GM21528 (cell line): ENCODE results near the gene CMAS.
"Not testable (repeated sequence)": the region's sequence is repeated elsewhere in the genome, so short reads cannot be mapped to it uniquely, and the experiment has no call there.

Experiments used
- ATAC-seq: cut with Tn5 transposase; IDR thresholded peaks from one replicate; pipeline ENCODE4 v1.9.1; 2021; ENCODE audit warnings: mild to moderate bottlenecking, moderate library complexity; ENCODE audit not compliant: unreplicated experiment, low FRiP score

Gene CMAS

GRCh38 chr12:22044391-22044790 is 1.6 kb upstream of the CMAS start:
- no peak for ATAC-seq

GRCh38 chr12:22046968-22047390 is 961 bp downstream of the CMAS start:
- peak; percentile 43 for ATAC-seq

DNA sequence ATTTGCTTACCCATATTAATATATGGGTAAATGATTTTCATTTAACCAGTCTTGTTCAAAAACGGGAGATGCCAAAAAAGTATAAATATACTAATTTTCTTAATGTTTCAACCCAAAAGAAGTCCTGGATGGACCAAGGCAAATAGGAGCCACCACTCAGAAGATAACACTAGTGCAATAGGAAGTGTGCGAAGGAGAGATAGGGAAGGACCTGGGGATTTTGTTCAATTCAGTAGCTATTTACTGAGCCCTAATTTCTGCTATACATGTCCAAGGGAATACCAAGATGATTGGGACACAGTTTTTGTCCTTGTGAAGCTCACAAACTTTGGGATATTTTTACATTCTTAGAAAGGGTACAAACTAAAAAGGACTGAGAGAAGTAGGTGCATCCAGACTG is 1.5 kb downstream of the CMAS start:
- ATAC-seq: no peak

DNA sequence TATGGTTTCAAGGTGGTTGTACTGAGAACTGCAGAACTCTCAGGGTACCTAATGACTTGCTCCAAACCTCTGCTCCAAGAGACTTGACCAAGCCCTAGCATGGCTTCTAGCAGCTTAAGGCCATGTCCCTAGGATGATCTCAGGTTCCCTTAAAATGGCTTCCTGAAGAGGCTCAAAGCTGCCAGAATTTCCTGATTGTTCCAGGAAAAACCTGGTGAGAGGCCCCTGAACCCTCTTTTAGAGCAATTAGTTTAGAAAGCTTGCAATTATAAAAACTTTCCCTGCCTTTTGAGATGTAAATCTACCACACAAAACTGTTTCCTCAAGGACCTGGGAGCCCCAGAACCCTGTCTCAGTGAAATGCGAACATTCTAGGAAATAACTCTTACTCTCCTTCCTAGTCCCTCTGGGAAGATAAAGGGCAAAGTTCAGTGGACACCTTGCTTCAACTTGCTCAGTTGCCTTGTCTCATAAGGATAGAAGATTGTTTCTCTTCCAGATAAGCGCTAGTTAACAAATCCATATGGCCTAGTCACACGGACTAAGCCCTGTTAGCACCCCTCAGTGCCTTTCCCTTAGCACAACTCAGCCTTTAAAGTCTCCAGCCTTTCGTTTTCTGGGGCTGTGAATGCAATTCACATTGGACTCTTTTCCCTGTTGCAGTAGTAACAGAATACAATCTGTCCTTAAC is 2.5 kb downstream of the CMAS start:
- no peak for ATAC-seq

DNA sequence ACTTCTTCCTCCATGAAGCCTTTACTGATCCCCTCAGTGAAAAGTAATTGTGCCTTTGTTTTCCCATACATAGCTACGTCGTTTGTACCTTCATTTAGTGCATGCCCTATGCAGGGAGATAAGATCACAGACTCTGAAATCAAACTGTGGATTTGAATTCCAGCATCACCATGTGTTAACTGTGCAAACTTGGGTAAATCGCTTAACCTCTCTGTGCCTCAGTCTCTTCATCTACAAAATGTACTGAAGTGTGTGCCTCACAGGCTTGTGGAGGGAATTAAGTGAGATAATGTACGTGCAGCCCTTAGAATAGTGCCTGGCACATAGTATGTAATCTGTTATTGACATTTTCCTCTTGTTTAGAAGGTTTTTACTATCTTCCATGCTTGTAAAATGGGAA is 4.1 kb downstream of the CMAS start:
- ATAC-seq: no peak

- no peak for ATAC-seq
These were observed 5.2 kb downstream of the CMAS start for GRCh38 chr12:22051114-22051698.

DNA sequence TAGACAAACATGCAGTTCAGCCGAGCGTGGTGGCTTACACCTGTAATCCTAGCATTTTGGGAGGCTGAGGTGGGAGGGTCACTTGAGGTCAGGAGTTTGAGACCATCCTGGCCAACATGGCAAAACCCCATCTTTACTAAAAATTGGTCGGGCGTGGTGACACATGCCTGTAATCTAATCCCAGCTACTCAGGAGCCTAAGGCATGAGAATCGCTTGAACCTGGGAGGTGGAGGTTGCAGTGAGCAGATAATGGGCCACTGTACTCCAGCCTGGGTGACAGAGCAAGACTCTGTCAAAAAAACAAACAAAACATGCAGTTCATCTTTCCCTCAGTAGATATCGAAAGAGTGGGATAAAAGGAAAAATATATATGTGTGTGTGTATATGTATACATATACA is 7.0 kb downstream of the CMAS start:
- ATAC-seq: not testable (repeated sequence)

GRCh38 chr12:22054155-22054554 is 8.1 kb downstream of the CMAS start:
- no peak for ATAC-seq

- ATAC-seq: no peak
These were observed 10.6 kb downstream of the CMAS start for GRCh38 chr12:22056607-22057006.

DNA sequence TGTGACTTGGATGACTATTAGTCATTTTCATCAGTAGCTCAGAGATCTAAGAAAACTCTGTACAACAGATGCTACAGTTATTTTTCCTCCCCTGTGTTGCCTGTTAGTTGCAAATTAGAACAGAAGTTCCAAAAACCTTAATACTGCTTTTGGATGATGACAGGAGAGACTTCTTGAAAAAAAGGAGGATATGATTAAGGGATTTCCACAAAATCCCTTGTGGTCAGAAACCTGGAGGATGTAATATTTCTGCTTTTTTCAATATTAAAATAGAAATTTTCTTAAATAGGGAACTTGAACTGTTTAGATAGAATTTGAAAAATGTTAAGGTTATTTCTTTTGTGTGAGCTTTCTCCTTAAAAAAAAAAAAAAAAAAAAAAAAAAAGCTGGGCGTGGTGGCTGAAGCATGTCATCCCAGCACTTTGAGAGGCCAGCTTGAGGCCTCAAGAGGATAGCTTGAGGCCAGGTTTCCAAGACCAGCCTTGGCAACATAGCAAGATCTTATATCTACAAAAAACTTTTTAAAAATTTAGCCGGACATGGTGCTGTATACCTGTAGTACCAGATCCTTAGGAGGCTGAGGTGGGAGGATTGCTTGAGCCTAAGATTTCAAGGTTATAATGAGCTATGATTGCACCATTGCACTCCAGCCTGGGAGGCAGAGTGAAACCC is 14.1 kb downstream of the CMAS start:
- no peak for ATAC-seq

- ATAC-seq: no peak
These were observed 18.9 kb downstream of the CMAS start for GRCh38 chr12:22064968-22065367.

DNA sequence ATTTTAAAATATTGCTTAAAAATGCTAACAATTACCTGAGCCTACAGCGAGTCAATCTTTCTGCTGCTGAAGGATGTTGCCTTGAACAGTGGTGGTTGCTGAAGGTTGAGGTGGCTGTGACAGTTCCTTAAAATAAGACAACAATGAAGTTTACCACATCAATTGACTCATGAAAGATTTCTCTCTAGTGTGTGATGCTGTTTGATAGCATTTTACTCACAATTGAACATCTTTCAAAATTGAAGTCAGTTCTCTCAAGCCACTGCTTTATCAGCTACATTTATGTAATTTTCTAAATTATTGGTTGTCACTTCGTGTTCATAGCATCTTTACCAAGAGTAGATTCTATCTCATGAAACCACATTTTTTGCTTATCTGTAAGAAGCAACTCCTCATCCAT is 20.3 kb downstream of the CMAS start:
- no peak for ATAC-seq

DNA sequence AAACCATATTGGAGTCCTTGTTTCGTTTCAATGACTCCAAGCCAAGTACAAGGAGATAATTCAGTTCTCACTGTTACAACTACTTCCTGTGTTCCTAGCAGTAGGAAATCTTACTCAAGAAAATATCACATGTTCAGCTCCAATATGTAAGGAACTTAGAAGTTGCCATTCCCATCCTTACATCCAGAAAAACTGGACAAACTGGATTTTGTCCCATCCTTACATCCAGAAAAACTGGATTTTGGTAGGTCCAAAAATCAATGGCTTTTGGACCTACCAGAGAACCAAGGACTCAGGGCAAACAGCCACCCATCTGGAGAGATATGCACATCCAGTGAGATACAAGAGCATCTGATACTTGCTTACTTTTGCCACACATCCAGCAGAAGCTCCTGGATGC is 23.8 kb downstream of the CMAS start:
- ATAC-seq: no peak

- ATAC-seq: no peak
These were observed 36.2 kb downstream of the CMAS start for GRCh38 chr12:22082190-22082701.

GRCh38 chr12:22083167-22083566 is 37.1 kb downstream of the CMAS start:
- no peak for ATAC-seq

DNA sequence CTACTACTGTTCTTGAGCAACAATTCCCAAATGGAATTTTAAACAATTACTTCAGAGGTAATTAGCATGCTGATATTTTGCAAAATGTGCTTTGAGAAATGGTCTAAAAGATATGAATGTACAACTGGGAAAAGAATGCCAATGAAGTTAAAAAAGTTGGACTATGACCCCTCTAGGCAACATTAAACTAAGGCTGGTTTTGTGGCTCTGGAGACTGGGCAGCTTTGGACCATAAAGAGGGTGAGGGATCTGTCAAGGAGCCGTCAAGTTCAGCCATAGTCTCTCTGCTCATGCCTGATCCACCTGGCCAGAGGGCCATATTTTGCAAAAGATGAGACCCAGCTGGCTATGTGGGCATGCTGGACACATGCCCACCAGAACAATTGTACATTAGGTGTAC is 38.8 kb downstream of the CMAS start:
- ATAC-seq: no peak

DNA sequence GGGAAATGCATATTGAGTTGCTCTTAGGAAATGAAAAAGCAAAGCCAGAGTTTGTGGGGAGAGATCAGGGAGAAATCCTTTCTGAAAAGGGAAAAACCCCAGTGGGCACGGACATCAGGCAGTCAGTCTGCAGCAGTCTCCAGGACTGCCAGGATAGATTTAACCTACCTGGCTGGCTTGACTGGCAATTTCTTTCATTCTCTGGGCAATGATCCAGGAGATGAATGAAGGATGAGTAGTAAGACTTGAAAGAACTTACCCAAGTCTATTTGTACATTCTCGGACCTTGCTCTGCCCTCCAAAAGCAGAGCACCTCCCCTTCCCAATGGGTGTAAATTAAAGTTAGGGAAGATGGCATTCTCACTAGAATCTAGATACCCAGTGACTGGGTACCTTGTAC is 42.9 kb downstream of the CMAS start:
- no peak for ATAC-seq

- ATAC-seq: no peak
These were observed 43.5 kb downstream of the CMAS start for GRCh38 chr12:22089486-22089885.

- not testable (repeated sequence) for ATAC-seq
These were observed 53.0 kb downstream of the CMAS start for GRCh38 chr12:22099062-22099461.

DNA sequence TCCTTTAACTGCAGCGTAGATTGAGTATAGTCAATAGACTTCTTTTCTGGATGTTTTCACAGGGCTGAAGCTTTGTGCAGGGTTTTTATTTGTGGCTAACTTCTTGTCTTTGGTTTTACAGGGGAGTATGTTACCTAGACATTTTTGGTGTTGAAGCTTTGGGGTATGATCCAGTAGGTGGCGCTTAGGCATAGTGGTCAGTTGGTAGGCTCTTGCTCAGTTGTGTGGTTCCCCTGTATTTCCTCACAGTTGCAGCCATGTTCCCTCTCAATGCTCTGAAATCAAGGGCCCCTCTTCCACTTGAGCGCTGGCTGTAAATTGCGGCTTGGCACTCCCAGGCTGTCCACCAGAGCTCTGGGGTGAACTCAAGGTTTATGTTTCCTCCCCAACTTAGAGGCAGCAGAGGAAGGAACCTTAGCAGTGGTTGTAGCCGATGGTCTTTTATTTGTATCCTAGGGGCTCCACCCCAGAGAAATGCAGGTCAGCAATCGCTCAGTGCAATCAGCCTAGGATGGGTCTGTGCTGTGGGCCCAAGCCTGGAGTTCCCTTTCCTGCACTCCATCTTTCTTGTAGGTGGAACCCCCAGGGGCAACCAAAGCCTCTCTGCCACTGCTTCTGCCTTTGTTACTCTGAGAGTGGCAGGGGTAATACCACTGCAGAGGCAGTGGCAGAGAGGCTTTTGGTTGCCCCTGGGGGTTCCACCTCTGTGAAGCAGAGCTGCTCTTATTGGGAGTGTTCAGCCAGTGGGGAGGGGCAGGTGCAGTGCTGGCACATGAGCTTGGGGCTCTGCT is 55.1 kb downstream of the CMAS start:
- ATAC-seq: peak; percentile 72

- no peak for ATAC-seq
These were observed 55.8 kb downstream of the CMAS start for GRCh38 chr12:22101749-22102243.
